RKO (cell line): ENCODE measurements around the gene TXNDC16.
A peak's percentile ranks its signal among the peaks of the same experiment; 100 is the strongest.

ENCODE experiments used
- DNase-seq: peaks from one replicate; pipeline ENCODE4 v3.0.0-alpha.2; 2016; ENCODE audit warnings: low spot score

Gene TXNDC16

DNA sequence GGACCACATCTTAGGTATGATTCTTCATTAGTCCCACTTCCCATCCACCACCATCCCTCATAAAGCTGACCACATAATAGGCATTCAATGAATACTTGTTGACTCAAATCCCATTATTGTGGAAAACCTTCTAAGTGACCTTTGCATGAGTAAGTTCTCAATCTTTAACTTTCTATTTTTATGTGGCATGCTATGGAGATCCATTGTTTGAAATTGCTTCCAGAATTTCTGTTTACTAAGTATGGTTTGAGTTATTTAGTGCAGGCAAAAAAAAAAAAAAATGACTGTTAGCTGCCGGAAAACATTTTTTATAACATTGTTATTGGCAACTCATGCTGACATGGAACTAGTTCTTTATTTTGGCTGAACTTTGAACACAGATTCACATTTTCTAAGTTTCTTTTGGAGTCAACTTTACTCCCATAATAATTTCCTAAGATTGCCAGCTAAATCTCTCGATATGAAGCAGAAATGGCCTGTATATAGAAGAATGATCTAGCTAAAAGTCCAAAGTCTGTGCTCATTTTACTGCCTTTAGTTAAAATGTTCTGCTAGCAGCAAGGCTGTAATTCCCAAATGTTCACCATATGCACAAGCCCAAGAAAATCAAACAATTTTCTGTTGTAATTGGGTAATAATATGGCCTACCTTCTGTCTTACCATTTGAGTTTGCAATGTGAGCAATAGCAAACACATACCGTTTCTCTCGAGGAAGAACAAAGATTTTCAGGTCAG is 160.3 kb downstream of the TXNDC16 start:
- peak; percentile 51 for DNase-seq
